NCI-H1930 (cell line): Measurements from ENCODE around the gene ZNF766.
A peak's percentile ranks its signal among the peaks of the same experiment; 100 is the strongest.
"Not testable (repeated sequence)": the region's sequence is repeated elsewhere in the genome, so short reads cannot be mapped to it uniquely, and the experiment has no call there.

Experiments
- DNase-seq, 2 experiments: peaks; one replicate each; lab custom pipeline; 2025; lab: John Stamatoyannopoulos, UW

ZNF766 gene

DNA sequence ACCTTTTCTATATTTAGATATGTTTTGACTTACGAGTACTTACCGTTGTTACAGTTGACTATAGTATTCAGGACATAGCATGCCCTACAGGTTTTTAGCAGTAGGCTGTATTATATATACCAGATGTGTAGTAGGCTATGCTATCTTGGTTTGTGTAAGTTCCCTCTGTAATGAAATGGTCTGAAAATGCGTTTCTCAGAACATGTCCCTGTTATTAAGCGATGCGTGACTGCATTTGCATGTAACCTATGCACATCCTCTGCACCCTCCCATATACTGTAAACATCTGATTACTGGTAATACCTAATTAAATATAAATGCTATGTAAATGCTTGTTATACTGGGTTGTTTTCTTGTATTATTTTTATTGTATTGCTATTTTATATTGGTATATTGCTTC is 6.6 kb downstream of the ZNF766 start:
- DNase-seq, result no peak

DNA sequence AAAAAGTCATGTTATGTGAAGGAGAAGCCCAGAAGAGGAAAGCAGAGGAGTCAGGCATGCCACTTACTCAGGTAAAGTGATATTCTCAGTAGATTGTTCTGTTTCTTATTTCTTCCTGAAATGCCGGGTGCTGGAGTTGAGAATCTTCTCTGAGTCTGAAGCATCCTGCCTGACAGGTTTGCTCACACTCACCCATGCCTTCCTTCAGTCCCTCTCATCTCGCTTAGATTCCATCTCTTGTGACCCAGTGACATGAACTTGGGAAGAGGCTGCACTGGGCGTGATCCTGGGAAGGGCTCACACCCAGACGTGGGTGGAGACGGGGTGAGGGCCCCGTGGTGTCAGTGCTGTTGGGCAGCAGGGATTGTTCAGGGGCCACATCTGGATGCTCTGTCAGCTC is 8.1 kb downstream of the ZNF766 start:
- no peak for DNase-seq

- no peak for DNase-seq
Measured at GRCh38 chr19:52286256-52286655, 16.9 kb downstream of the ZNF766 start.

DNA sequence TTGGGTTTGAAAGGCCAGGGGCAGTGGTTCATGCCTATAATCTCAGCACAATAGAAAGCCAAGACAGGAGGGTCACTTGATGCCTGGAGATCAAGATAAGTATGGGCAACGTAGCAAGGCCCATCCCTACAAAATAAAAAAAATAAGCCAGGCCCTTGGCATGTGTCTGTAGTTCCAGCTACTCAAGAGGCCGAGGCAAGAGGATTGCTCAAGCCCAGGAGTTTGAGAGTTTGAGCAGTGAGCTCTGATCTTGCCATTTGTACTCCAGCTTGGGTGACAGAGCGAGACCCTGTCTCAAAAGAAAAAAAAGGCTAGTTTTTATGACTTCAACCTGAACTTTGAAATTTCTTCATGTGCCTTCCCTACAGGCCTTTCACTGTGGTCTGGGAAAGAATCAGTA is 22.4 kb downstream of the ZNF766 start:
- no peak for DNase-seq

DNA sequence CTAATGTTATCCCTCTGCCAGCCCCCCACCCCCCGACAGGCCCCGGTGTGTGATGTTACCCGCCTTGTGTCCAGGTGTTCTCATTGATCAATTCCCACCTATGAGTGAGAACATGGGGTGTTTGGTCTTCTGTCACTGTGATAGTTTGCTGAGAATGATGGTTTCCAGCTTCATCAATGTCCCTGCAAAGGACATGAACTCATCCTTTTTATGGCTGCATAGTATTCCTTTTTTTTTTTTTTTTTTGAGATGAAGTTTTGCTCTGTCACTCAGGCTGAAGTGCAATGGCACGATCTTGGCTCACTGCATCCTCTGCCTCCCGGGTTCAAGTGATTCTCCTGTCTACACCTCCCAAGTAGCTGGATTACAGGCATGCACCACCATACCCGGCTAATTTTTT is 23.6 kb downstream of the ZNF766 start:
- not testable (repeated sequence) for DNase-seq

- DNase-seq, result no peak
Measured at GRCh38 chr19:52296400-52296772, 27.0 kb downstream of the ZNF766 start.

GRCh38 chr19:52296773-52297600 is 27.6 kb downstream of the ZNF766 start, which contains the start of gene ZNF480:
Gene ZNF480 (plus strand): TSS chr19:52297169. CDS start chr19:52300413, 3,244 bp downstream.
- peak; percentile 65 to 84 for DNase-seq

DNA sequence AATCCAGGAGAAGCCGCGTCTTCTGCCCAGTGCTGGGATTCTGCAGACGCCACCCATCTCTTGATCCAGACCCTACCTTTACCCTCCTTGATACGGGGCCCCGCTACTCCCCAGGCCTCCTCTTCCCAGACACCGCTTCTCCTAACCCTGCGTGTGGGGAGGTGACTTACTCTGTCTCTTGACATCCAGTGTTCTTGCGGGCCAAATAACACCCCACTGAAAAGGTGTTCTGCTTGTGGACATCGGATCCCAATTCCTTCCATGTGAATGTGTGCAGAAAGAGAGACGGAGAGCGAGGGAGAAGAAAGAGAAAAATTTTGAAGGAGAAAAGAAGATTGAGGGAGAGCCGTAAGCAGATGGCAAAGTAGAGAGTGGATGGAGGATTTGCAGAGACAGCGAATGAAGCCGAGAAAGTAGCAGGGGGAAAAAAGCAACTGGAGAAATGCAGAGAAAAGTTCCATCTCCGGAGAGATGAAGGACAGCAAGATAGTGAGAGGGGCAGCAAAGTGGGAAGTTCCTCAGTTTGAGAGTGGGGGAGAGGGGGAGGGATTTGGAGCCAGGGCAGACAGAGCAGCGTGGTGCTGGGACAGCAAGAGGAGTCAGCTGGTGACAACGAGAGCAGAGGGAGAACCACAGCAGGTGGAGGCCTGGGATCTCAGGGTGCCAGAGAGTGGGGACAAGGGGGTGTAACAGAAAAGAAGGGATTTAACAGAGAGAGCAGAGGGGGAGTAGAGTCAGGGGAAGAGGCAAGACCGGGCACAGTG is 28.4 kb downstream of the ZNF766 start:
- no peak for DNase-seq

- peak in 1 of 2 experiments; percentile 35 for DNase-seq
Measured at GRCh38 chr19:52307275-52307674, 37.9 kb downstream of the ZNF766 start.

DNA sequence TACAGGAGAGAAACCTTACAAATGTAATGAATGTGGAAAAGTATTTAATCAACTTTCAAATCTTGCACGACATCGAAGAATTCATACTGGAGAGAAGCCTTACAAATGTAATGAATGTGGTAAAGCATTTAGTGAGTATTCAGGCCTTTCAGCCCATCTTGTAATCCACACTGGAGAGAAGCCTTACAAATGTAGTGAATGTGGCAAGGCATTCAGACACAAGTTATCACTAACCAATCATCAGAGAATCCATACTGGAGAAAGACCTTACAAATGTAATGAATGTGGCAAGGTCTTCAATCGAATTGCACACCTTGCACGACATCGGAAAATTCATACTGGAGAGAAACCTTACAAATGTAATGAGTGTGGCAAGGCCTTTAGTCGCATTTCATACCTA is 53.0 kb downstream of the ZNF766 start:
- no peak for DNase-seq

GRCh38 chr19:52331757-52332156 is 62.4 kb downstream of the ZNF766 start:
- DNase-seq, result no peak

- DNase-seq, result no peak
Measured at GRCh38 chr19:52335768-52336116, 66.4 kb downstream of the ZNF766 start.

DNA sequence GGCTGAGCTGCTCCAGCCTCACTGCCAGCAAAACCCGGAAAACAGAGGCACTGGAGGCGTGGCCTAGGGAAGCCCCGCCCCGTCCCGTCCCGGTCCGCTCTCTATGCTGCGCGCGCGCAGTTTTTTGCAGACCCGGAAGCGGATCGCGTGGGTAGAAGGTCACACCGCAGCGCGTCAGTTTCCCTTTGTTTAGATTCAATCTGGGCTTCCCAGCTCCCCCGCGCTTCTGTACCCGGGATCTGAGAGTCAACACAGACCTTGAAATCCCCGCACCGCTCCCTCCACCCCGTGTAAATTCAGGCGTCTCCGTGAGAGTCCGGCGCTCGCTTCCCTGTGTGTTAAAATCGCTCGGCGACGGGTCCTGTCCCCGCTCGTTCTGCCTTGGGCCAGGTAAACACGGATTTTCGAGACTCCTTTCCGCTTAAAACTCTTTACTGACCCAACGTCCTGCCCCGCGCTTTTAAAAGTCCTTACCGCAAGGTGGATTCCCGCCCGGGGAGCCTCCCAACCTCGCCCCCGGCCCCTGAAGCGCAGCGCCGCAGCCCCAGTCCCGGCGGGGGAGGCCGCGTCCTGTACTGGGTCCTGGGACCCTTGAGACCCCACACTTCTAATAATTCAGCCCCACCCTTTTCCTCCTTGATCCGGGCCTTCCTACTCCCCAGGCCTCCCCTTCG is 66.9 kb downstream of the ZNF766 start, which contains the start of gene ZNF610:
Gene ZNF610, plus strand, starts transcription at position 127 of the 674 bp plus-strand sequence. CDS start 12,930 bp downstream, outside the sequence.
- DNase-seq, result peak; percentile 81 to 90

DNA sequence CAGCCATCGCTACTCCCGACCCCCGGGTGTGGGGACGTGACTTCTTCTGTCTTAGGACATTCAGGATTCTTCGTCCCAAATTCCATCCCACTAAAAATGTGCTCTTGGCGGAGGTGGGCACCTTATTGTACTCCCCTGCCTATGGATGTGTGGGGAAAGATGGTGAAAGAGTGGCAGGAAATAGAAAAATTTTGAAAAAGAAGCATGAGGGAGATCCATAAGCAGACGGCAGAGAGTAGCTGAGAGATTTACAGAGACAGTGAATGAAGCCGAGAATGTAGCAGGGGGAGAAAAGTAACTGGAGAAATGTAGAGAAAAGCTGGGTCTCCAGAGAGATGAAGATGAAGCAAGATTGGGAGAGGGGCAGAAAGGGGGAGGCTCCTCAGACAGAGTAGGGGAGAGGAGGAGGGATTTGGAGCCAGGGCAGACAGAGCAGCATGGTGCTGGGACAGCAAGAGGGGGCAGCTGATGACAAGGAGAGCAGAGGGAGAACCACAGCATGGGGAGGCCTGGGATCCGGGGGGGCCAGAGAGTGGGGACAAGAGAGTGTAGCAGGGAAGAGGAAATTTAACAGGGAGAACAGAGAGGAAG is 67.5 kb downstream of the ZNF766 start:
- DNase-seq, result no peak

GRCh38 chr19:52339022-52339421 is 69.6 kb downstream of the ZNF766 start:
- not testable (repeated sequence) for DNase-seq

DNA sequence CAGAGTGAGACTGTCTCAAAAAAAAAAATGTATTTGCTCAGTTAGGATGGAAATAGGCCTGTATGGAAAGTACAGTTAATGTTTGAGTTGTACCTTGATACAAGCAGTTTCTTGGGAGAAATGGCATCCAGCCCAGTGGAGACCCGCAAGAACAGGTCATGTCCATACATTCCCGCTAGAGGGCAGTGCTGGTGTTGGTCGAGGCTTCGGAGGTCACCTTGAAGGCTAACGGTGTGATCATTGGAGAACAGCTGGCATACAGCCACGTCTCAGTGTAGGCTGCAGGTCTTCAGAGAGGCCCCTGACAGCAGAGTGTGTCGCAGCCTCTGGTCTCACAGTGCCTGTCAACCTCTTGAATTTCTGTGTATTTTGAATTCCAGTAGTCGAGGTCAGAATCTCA is 74.2 kb downstream of the ZNF766 start:
- DNase-seq, result peak; percentile 22 to 60

DNA sequence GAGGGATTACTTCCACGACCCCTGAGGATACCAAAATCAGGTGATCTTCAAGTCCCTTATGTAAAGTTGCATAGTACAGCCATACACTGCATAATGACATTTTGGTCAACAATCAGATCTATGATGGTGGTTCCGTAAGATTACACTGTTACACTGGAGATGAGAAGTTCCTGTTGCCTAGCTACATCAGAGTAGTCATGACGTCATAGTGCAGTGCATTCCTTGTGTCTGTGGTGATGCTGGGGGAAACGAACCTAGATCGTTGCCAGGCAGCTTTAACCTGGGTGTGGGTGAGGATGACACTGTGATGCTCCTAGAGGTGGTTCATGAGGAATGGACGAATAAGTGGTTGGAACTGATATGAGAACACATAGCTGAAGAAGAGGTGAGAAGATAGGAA is 75.8 kb downstream of the ZNF766 start:
- DNase-seq, result no peak
